Activated CD4-positive, alpha-beta T cell treated with anti-CD3 and anti-CD28 coated beads for 1 hour (primary cell): ENCODE results near the gene LYPD5.
"Not testable (repeated sequence)": the region's sequence is repeated elsewhere in the genome, so short reads cannot be mapped to it uniquely, and the experiment has no call there.

ENCODE experiments used
- DNase-seq: peaks from one replicate; pipeline ENCODE4 v3.0.0-alpha.2; 2020

The LYPD5 gene, protein sequence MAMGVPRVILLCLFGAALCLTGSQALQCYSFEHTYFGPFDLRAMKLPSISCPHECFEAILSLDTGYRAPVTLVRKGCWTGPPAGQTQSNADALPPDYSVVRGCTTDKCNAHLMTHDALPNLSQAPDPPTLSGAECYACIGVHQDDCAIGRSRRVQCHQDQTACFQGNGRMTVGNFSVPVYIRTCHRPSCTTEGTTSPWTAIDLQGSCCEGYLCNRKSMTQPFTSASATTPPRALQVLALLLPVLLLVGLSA

DNA sequence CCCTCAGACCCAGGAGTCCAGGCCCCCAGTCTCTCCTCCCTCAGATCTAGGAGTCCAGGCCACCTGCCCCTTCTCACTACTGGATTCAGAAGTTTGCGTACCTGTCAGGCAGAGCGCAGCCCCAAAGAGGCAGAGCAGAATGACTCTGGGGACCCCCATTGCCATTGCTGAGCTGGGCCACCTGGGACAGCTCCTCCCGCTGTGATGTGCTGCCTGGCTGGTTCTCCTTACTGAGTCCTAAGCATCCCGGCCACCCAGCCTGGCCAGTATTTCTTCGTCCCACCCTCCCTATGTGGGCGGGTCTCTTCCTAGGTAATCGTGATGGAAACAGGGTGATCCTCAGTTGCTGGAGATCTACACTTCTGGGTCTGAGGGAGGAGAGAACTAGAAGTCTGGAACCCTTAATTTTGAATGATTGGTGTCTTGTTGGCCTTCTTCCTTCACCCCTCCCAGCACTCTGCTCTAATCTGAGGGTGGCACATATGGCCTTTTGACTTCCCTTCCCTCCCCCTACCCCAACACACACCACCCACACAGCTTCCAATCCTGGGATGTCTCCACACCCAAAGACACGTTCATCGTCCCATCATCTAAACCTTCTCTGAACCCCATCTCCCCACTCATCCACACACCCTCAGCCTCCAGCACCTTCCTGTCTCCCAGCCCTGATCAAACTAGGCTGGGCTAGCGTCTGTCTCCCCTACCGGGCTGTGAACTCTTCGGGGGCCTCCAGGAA lies at the start of gene LYPD5:
Gene LYPD5 (minus strand): TSS at position 232 of the 736 bp plus-strand sequence. CDS start 67 bp downstream, at position 165.
- DNase-seq, result no peak

DNA sequence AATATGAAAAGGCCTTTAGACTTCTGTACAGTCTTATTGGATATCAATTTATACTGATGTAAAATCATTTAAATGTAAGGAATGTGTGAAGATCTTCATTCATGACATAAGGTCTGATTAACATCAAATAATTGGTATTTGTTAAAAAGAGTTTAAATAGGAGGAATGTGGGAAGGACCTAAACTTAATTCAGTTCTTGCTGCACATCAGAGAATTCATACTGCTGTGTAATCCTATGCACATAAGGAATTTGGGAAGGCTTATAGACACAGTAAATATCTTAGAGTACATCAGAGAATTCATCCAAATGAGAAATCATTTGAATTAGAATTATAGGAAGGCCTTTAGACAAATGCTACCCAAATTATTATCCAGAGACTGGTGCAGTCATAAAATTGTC lies 46.6 kb upstream of the LYPD5 start:
- DNase-seq, result no peak

DNA sequence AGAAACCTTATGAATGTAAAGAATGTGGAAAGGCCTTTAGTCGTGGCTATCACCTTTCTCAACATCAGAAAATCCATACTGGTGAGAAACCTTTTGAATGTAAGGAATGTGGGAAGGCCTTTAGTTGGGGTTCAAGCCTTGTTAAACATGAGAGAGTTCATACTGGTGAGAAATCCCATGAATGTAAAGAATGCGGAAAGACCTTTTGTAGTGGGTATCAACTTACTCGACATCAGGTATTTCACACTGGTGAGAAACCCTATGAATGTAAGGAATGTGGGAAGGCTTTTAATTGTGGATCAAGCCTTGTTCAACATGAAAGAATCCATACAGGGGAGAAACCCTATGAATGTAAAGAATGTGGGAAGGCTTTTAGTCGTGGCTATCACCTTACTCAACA lies 45.6 kb upstream of the LYPD5 start:
- DNase-seq, result no peak

DNA sequence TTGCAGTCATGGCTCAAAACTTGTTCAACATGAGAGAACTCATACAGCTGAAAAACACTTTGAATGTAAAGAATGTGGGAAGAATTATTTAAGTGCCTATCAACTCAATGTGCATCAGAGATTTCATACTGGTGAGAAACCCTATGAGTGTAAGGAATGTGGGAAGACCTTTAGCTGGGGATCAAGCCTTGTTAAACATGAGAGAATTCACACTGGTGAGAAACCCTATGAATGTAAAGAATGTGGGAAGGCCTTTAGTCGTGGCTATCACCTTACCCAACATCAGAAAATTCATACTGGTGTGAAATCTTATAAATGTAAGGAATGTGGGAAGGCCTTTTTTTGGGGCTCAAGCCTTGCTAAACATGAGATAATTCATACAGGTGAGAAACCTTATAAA lies 45.0 kb upstream of the LYPD5 start:
- DNase-seq, result no peak

DNA sequence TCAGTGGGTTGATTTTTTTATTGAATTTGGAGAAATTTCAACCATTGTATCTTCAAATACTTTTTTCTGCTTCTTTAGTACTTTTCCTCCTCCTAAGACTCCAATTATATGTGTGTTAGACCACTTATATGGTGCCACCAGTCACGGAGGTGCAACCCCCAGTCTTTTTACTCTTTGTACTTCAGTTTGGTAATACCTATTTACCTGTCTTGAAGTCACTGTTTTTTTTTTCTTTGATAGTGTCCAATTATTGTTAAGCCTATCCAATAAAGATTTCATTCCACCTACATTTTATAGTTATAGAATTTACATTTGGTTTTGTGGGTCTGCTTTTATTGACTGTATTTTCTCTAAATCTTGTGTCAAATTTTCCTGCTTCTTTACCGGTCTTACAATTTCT lies 39.8 kb upstream of the LYPD5 start:
- no peak for DNase-seq

DNA sequence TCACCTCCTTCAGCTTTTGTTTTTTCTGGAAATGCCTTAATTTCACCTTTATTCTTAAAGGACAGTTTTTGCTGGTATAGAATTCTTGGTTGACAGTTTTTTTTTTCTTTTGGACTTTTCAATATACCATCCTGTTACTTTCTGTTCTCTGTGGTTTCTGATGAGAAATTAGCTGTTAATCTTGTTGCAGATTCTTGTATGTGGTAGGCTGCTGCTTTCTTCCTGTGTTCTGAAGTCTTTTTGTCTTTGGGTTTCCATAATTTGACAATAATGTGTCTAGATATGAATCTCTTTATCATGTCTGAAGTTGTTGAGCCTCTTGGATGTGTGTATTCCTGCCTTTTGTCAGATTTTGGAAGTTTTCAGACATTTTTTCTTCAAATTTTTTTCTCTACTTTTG lies 36.9 kb upstream of the LYPD5 start:
- no peak for DNase-seq

DNA sequence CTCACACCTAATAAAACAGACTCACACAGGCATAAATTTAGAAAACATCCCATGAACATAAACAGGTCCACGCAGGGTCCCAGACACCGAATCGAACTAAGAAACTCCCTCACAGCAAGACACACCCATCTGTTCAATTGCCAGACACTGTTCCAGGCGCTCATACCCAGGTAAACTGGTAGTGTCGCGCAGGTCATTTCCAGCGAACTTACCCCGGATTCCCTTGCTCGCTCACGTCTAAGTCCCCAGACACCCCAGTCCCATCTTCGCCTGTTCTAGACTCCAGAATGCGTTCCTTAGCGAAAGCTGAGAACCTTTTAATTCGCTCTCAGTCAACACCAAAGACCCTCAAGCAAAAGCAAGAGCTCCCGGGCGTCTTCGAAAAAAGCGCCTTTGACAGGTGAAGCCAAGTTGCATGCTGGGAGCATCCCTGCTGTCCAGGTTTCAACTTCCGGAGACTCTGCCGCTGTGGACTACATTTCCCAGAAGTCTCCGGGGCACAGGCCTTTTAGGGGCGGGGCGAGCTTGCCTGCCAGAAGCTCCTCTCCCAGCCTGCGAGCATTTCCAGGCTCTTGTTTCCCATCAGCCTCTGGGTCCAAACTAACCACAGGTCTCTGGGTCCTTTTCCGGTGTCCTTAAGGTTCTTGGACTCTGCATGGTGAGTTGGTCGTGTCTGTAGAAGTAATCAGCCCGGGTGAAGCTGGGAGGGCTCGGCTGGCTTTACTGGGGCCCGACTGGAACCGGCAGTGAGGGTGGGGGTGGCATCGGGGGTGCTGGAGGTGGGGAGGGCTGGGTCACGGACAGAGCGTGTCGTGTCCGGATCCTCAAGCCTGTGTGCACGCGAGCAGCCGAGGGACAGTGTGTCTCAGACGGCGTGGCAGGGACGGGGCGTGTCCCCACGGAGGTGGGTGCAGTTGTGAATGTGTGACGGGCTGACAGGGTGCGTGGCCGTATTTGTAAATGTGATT lies 24.8 kb upstream of the LYPD5 start, which contains the start of gene ZNF283:
Gene ZNF283 (plus strand): TSS at position 535 of the 968 bp plus-strand sequence. CDS start 6,184 bp downstream, outside the sequence.
- peak; percentile 74 for DNase-seq

DNA sequence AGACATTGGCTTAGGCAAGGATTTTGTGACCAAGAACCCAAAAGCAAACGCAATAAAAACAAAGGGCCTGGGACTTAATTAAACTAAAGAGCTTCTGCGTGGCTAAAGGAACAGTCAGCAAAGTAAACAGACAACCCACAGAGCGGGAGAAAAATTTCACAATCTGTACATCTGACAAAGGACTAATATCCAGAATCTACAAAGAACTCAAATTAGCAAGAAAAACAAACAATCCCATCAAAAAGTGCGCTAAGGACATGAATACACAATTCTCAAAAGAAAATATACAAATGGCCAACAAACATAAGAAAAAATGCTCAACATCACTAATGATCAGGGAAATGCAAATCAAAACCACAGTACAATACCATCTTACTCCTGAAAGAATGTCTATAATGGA lies 22.3 kb upstream of the LYPD5 start:
- not testable (repeated sequence) for DNase-seq

DNA sequence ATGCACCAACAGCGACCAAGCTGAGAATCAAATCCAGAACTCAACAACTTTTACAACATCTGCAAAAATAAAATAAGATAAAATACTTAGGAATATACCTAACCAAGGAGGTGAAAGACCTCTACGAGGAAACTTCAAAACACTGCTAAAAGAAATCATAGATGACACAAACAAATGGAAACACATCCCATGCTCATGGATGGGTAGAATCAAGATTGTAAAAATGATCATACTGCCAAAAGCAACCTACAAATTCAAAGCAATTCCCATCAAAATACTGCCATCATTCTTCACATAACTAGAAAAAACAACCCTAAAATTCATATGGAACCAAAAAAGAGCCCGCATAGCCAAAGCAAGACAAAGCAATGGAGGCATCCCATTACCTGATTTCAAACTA lies 21.6 kb upstream of the LYPD5 start:
- DNase-seq, result not testable (repeated sequence)

DNA sequence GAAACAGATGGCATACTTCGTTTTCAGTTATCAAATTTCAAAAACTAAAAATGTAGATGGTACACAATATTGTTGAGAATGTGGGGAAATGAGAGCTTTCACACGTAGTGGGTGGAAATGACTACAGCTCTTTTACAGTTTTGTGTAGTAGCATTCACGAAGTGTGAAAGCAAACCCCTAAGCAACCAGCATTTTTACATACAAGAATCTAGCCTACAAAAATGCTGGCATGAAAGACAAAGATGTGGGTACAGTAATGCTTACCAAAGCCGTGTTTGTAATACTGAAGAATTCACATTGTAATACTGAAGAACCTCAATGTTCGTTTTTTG lies 18.6 kb upstream of the LYPD5 start:
- DNase-seq, result no peak

DNA sequence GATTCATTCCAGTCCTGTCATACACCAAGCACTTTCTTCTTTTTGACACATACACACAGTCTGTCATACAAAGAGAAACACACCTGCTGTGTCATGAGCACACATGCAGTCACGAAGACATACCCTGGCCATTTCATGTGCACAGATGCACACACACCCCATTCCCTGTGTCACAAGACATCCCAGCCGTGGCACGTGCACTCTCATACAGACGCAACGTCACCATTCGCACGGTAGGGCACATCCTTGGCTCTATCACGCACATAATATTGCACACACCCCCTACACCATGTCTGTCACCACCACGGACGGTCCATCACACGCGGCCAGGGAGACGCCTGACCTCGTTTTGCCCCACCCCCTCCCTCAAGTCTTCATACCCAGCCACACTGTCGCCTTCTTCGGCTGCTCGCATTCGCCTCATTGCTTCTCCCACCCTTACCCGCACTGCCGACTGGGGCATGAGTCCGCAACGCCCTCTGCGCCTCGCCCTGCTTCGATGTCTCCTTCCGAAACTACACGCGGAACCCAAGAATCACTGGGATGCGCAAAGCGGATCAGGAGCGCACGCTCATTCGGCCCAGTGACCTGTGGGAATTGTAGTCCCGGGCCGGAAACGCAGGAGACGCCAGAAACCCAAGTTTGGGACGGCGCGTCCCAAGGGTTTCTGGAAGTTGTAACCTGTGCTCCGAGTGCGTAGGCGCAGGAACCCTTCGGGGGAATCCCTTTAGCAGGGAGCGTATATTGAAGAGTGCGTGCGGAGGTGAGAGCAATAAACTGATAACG lies 18.0 kb upstream of the LYPD5 start:
- no peak for DNase-seq

DNA sequence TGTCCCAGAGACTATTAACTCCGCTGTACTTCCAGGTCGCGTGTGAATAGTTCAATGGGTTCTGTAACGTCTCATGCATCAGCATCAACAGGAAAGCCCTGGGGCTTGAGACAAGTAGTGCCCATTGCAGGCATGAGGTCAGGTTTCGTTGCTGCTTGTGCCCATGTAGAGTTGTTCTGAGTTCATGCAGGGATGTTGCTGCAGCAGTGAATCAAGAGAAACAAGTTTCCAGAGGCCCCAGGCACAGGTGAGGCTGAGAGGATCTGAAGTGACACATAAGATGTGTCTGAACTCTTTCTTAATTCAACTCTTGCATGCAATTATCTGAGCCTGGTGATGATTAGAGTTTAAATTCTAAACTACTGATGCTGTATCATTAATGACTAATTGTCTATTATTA lies 16.3 kb upstream of the LYPD5 start:
- DNase-seq, result no peak

DNA sequence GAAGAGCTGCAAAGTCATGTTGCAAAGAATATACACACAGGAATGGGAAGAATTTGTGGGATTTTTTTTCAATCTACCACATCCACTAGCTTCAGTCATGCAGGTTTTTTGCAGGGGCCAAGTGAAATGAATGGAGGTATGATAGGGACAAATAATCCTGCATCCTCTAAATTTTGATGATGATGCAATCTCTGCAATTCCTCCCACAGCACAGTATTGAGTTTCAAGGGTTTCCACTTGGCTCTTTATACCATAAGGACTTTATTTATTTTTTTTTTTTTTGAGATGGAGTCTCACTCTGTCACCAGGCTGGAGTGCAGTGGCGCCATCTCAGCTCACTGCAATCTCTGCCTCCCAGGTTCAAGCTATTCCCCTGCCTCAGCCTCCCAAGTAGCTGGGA lies 15.2 kb upstream of the LYPD5 start:
- DNase-seq, result not testable (repeated sequence)

DNA sequence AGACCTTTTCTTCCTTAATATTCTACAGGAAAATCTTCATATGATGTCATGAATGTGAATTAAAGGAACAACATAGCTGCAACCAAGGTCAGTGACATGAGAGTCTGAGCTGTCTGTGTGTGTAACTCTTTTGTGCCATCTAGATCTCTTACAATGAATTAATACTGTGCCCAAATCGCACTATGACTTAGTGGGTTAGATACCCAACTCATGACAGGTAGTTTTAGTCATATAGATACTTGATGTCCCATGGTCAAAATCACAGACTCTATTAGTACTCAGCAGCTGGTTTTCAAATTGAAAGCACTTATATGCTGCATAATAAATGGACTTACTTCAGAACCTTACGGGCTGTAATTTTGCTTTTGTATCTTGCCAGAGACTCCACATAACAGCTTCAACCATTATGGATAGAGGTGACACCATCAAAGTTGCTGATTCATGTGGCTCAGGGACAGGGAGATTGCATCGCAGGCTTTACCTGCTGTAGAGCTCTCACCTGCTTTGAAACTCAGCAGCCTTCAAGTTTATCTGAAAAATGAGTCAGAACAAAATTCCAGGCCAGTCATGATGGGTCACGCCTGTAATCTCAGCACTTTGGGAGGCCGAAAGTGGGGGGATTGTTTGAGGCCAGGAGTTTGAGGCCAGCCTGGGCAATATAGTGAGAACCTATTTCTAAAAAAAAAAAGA lies 12.6 kb upstream of the LYPD5 start:
- DNase-seq, result no peak

DNA sequence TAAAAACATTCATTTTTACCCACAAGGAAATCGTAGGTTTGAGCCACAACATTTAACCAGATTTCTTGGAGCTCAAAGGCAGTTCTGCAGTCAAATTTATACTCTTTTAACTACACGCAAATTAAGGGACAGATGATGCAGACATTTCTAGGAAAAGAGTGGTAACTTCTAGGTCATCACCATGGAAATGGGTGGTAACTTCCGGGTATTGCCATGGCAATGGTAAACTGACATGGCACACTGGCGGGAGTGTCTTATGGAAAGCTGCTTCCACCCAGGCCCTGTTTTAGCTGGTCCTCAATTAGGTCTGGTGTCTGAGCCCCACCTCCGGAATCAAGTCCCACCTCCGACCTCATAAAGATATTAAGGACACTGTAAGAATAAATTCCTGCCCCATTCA lies 10.4 kb upstream of the LYPD5 start:
- DNase-seq, result no peak

DNA sequence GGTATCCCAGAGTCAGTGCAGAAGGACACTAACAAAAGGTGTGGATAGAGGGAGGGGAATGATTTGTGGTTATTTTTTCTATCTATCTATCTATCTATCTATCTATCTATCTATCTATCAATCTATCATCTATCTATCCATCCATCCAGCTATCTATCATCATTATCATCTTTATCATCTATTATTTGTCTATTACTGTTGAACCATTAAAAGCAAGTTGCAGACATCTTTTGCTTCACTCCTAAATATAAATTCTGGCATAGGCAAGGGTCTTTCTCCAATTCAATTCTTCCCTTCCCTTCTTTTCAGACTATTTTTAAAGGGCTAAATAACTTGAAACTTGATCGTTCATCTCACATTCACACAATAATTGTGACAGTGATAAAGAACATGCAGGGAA lies 10.0 kb upstream of the LYPD5 start:
- DNase-seq, result no peak

DNA sequence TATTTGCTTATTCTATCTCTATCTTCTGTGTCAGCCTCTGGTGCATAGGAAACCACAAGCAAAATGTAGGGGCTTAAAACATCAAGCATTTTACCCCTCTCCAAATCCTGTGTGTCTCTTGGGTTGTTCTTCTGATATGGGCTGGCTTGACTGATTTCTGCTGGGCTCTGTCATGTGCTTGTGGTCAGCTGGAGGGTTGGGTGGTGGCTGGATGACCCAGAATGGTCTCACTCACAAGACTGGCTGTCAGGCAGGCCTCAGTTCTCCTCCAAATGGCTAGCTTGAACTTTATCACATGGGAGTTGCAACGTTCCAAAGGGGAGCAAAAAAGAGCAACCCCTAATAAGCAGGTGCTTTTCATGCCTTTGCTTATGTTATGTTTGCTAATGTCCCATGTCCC lies 9.6 kb upstream of the LYPD5 start:
- DNase-seq, result no peak

DNA sequence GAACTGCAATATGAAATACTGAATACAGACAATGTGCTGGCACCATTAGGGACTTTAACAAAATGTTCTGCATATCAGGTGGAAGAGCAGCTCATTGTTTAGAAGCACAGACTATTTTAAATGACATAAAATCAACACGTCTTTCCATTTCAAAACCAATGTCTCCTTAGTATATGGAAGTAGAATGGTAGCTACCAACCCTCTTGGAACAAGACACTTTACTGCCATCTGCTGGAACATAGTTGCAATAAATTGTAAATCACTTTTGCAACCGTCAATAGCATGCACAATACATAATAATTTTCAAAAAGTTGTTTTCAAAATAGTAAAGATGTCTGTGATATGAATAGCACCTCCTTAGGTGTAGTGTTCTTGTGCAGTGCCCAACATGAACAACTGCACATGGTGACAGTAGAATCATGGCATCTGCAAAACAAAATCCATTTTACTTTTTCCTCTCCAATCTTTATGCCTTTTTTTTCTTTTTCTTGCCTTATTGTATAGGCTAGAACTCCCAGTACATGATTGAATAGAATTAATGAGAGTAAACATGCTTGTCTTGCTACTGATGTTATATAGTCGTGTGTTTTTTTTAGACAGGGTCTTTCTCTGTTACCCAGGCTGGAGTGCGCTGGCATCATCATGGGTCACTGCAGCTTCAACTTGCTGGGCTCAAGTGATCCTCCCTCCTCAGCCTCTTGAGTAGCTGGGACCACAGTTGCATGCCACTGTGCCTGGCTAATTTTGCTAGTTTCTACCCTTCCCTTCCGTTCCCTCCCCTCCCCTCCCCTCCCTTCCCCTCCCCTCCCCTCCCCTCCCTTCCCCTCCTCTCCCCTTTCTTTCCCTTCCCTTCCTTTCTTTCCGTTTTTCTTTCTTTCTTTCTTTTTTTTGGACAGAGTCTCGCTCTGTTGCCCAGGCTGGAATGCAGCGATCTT lies 7.8 kb upstream of the LYPD5 start:
- no peak for DNase-seq

DNA sequence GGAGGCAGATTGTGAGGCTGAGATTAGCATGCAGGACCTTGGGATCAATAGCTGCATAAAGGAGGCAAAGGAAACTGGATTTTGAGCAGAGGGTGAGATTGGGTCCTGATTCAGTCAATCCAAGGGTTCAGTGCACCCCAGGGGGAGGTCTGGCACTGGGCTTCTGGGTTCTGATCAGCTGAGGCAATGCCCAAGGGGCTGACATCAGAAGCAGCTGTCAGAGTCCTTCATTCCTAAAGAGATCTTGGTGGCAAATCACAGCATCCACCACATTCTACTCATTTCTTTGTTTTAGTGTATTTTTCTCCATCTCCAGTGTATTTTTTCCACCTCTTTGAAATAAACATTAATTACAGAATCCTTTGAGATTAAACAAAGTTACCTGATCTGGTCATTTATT lies 5.4 kb upstream of the LYPD5 start:
- DNase-seq, result no peak

DNA sequence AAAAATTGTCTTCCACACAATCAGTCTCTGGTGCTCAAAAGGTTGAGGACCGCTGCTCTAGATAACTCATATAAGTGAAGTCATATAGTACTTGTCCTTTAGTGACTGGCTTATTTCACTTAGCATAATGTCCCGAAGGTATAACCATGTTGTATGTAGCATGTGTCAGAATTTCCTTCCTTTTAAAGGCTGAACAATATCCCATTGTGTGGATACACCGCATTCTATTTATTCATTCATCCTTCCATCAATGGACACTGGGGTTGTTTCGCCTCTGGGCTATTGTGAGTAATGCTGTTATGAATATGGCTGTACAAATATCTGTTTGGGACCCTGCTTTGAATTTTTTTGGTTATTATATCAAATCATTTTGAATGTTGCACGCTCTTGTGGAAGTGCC lies 4.6 kb upstream of the LYPD5 start:
- DNase-seq, result no peak

DNA sequence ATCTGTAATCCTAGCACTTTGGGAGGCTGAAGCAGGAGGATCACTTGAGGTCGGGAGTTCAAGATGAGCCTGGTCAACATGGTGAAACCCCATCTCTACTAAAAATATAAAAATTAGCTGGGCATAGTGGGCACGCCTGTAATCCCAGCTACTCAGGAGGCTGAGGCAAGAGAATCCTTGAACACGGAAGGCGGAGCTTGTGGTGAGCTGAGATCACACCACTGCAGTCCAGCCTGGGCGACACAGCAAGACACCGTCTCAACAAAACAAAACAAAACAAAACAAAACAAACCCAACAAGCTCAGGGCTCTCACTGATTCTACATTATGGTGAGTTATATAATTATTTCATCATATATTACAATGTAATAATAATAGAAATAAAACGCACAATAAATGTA lies 4.2 kb upstream of the LYPD5 start:
- DNase-seq, result not testable (repeated sequence)
